Measurements from ENCODE around the gene ARRDC2.
"Not testable (repeated sequence)": the region's sequence is repeated elsewhere in the genome, so short reads cannot be mapped to it uniquely, and the experiment has no call there.

The ARRDC2 gene

DNA sequence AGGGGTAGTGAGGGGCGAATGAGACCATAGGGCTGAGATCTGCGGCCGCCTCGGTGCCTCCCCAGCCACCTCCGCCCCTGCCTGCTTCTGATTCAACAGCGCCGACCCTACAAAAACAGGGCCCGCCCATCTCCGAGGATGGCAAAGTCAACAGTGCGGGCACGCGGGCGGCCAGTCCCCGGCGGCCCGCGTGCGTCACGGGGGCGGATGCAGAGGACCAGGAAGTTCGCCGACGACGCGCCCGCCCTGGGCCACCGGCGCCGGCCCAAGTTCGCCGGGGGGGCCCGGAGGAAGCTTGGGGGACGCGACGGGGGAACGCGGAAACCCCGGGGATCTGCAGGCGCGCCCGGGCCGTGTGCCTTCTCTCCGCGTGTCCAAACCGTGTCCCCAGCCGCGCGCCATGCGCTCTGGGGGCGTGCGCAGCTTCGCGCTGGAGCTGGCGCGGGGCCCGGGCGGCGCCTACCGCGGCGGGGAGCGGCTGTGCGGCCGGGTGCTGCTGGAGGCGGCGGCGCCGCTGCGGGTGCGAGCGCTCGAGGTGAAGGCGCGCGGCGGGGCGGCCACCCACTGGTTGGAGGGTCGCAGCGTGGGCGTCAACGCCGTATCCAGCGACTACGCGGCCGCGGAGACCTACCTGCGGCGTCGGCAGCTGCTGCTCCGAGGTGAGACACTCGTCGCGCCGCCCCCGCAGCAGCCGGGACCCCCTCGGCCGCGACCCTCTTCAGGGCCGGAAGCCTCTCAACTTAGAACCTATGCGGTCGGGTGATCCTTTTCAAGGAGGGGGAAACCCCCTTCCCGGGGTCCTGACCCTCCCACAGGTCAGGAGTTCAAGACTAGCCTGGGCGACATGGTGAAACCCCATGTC is 6.8 kb upstream of the ARRDC2 start:
- Histone ChIP-seq H3K4me2 (ENCODE audit: low read length) (peak overlapping the region; percentile 87), H3K9me3 (ENCODE audit: control insufficient read depth, low read length) (no peaks in the 10 kb centered on the region), H3K4me1 (peaks cover 3% of the 10 kb centered on the region), H3K36me3 (ENCODE audit: control insufficient read depth, insufficient read depth, low read length) (no peaks in the 10 kb centered on the region), H3K4me3 (ENCODE audit: low read depth, low read length) (peak overlapping the region; percentile 76), H3K79me2 (peaks cover 5% of the 10 kb centered on the region), H3K27me3 (ENCODE audit: control insufficient read depth, insufficient read depth, low read length) (no peaks in the 10 kb centered on the region), H2AFZ (peak overlapping the region; percentile 87), H3K9ac (peak overlapping the region; percentile 57), H3K27ac (peak overlapping the region; percentile 70)
- TF ChIP-seq, protein P1, sequence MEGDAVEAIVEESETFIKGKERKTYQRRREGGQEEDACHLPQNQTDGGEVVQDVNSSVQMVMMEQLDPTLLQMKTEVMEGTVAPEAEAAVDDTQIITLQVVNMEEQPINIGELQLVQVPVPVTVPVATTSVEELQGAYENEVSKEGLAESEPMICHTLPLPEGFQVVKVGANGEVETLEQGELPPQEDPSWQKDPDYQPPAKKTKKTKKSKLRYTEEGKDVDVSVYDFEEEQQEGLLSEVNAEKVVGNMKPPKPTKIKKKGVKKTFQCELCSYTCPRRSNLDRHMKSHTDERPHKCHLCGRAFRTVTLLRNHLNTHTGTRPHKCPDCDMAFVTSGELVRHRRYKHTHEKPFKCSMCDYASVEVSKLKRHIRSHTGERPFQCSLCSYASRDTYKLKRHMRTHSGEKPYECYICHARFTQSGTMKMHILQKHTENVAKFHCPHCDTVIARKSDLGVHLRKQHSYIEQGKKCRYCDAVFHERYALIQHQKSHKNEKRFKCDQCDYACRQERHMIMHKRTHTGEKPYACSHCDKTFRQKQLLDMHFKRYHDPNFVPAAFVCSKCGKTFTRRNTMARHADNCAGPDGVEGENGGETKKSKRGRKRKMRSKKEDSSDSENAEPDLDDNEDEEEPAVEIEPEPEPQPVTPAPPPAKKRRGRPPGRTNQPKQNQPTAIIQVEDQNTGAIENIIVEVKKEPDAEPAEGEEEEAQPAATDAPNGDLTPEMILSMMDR (IDR thresholded peaks at IDR 0.05) = no peak

DNA sequence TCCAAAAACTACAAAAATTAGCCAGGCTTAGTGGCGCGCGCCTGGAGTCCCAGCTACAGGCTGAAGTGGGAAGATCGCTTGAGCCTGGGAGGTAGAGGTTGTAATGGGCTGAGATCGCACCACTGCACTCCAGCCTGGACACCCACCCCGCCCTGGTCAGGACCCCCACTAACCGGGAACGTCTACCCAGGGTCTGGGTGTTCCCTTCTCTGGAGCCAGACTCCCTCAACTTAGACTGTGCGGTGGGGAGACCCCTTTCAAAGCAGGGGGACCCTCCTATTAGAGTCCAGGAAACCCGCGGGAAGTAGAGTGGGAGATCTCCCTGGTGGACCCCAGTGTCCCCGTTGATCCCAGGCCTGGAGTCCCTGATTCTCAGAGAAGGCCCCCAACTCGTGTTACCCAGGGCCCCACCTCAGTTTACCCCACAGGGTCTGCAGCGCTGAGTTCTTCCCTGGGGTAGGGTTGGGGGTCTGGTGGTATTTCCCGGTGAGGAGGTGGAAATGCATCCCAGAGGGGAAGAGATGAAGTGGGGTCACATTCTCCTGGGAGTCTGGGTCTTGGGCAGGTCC is 6.1 kb upstream of the ARRDC2 start:
- peaks cover 10% of the 10 kb centered on the region for H3K79me2 ChIP-seq
- H2AFZ ChIP-seq = peak overlapping the region; percentile 77
- TF ChIP-seq, protein P1 (IDR thresholded peaks at IDR 0.05) = no peak
- H3K4me1 ChIP-seq = peaks cover 5% of the 10 kb centered on the region
- H3K27ac ChIP-seq = peak overlapping the region; percentile 45
- H3K9ac ChIP-seq = peak overlapping the region; percentile 57
- H3K4me3 ChIP-seq (ENCODE audit: low read depth, low read length) = peak overlapping the region; percentile 76
- H3K27me3 ChIP-seq (ENCODE audit: control insufficient read depth, insufficient read depth, low read length) = no peaks in the 10 kb centered on the region
- peak overlapping the region; percentile 87 for H3K4me2 ChIP-seq (ENCODE audit: low read length)
- H3K9me3 ChIP-seq (ENCODE audit: control insufficient read depth, low read length) = no peaks in the 10 kb centered on the region
- no peaks in the 10 kb centered on the region for H3K36me3 ChIP-seq (ENCODE audit: control insufficient read depth, insufficient read depth, low read length)

DNA sequence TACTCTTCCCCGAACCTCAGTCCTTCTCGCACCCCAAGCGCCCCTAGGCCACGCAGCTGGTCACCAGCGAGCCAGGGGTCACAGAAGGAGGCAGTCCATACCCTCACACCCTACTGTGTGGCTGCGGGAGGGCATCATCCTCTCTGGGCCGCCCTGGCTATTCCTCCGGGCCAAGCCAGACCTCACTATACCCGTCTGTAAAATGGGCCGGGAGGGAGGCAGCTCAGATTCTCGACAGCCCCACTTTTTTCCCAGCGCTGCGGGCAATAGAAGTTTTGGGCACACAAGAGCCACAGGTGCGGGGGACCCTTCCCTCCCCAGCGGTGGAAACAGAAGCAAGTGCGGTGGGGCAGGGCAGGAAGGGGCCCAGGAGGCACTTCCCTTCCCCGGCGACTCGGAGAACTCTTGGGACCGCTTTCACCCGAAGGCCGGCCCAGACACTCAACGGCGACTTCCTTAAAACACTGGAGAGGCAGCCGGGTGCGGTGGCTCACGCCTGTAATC is 5.6 kb upstream of the ARRDC2 start:
- H3K9me3 ChIP-seq (ENCODE audit: control insufficient read depth, low read length) = no peaks in the 10 kb centered on the region
- H3K27me3 ChIP-seq (ENCODE audit: control insufficient read depth, insufficient read depth, low read length) = no peaks in the 10 kb centered on the region
- H3K4me1 ChIP-seq = peaks cover 8% of the 10 kb centered on the region
- peak overlapping the region; percentile 76 for H3K4me3 ChIP-seq (ENCODE audit: low read depth, low read length)
- no peak overlapping the region for H2AFZ ChIP-seq
- H3K79me2 ChIP-seq = peaks cover 10% of the 10 kb centered on the region
- no peak overlapping the region for H3K9ac ChIP-seq
- H3K36me3 ChIP-seq (ENCODE audit: control insufficient read depth, insufficient read depth, low read length) = no peaks in the 10 kb centered on the region
- H3K27ac ChIP-seq = peak overlapping the region; percentile 45
- H3K4me2 ChIP-seq (ENCODE audit: low read length) = peak overlapping the region; percentile 87
- TF ChIP-seq, protein P1 (IDR thresholded peaks at IDR 0.05) = no peak

DNA sequence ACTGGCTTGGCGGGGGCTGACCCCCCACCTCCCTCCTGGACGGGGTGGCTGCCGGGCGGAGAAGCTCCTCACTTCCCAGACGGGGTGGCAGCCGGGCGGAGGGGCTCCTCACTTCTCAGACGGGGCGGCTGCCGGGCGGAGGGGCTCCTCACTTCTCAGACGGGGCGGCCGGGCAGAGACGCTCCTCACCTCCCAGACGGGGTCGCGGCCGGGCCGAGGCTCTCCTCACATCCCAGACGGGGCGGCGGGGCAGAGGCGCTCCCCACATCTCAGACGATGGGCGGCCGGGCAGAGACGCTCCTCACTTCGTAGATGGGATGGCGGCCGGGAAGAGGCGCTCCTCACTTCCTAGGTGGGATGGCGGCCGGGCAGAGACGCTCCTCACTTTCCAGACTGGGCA is 2.2 kb upstream of the ARRDC2 start:
- H3K36me3 ChIP-seq (ENCODE audit: control insufficient read depth, insufficient read depth, low read length); H3K4me2 ChIP-seq (ENCODE audit: low read length); H3K27ac ChIP-seq; H3K9me3 ChIP-seq (ENCODE audit: control insufficient read depth, low read length); H2AFZ ChIP-seq; H3K9ac ChIP-seq; H3K27me3 ChIP-seq (ENCODE audit: control insufficient read depth, insufficient read depth, low read length); H3K4me3 ChIP-seq (ENCODE audit: low read depth, low read length): not testable (repeated sequence)
- peaks cover 37% of the 10 kb centered on the region for H3K79me2 ChIP-seq
- H3K4me1 ChIP-seq = peaks cover 15% of the 10 kb centered on the region
